Lower leg skin (tissue), 4 donors: ENCODE data around the gene KIAA2012. TPM values are rescaled to one million over a fixed set of nuclear protein-coding genes. Genes with fewer than 3 reads are reported as not detected.

Source experiments
- DNase-seq, 2 donors: peaks; one replicate each; pipeline ENCODE4 v3.0.0-alpha.2; 2019; ENCODE audit warnings: low spot score in 2 of 2
- H3K4me3 ChIP-seq: fragments of 200-600 bp; sonication (generic); 2 replicates; pipeline ENCODE4 v1.5.1; 2017; ENCODE audit warnings: mild to moderate bottlenecking, low read depth; ENCODE audit not compliant: poor library complexity, severe bottlenecking
- POLR2A ChIP-seq, 2 donors: fragments of 450-650 bp; IDR thresholded peaks; one replicate each; pipeline ENCODE4 v1.6.1; 2016 to 2017; ENCODE audit warnings: antibody characterized with exemption in 2 of 2, mild to moderate bottlenecking in 1 of 2, moderate library complexity in 1 of 2
- WGBS, 2 donors: methylation state at CpG; one replicate each; pipeline ENCODE4 v1.1.5; 2018; 5-methylcytosine and 5-hydroxymethylcytosine counted together
- intact Hi-C: fragments of 100-400 bp; cut with DNase I; formaldehyde crosslinking; loops from one replicate; pipeline ENCODE4 v1.15.0; 2023; ENCODE audit warnings: low total_unique reads
- total RNA-seq, 4 donors: library from RNA; depleted of rRNA; stranded (reverse); fragments of >200 nt; gene quantifications; one replicate each; pipeline ENCODE4 v1.1.0, GENCODE V29; 2016
- TF ChIP-seq, protein P1 (sequence below), 3 donors: fragments of 450-650 bp; IDR thresholded peaks; one replicate each; pipeline ENCODE4 v1.5.1; 2016; ENCODE audit warnings: antibody characterized with exemption in 3 of 3, mild to moderate bottlenecking in 3 of 3, moderate library complexity in 2 of 3

Gene KIAA2012
- total RNA-seq, 4 donors from 2014 or later, result not detected

DNA sequence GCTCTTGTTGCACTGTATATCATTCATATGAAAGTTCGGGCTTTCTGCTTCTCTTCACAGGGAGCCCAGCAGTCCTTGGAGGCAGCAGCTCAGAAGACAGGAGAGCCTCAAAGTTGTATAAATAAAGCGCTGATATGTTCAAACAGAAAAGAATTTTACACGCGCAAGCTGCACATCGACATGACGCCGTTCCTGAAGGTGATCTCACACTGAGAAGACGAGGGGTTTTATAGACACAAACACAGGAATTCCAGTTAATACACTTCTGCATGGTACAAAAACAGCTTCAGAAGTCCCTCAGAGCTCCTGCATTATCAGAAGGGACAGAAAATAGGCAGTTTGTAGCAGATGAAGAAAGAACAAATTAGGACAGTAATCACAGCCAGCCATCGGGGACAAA lies 81.6 kb downstream of the KIAA2012 start:
- intact Hi-C loops, result no loop called here
- no peak for DNase-seq
- TF ChIP-seq POLR2A (IDR thresholded peaks at IDR 0.05), result no peak
- TF ChIP-seq, protein P1, sequence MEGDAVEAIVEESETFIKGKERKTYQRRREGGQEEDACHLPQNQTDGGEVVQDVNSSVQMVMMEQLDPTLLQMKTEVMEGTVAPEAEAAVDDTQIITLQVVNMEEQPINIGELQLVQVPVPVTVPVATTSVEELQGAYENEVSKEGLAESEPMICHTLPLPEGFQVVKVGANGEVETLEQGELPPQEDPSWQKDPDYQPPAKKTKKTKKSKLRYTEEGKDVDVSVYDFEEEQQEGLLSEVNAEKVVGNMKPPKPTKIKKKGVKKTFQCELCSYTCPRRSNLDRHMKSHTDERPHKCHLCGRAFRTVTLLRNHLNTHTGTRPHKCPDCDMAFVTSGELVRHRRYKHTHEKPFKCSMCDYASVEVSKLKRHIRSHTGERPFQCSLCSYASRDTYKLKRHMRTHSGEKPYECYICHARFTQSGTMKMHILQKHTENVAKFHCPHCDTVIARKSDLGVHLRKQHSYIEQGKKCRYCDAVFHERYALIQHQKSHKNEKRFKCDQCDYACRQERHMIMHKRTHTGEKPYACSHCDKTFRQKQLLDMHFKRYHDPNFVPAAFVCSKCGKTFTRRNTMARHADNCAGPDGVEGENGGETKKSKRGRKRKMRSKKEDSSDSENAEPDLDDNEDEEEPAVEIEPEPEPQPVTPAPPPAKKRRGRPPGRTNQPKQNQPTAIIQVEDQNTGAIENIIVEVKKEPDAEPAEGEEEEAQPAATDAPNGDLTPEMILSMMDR (IDR thresholded peaks at IDR 0.05), result no peak
- WGBS, 2 donors, result 86 to 88% methylated on average over 9 of the region's 9 CpGs
- H3K4me3 ChIP-seq, result no peak overlapping the region

DNA sequence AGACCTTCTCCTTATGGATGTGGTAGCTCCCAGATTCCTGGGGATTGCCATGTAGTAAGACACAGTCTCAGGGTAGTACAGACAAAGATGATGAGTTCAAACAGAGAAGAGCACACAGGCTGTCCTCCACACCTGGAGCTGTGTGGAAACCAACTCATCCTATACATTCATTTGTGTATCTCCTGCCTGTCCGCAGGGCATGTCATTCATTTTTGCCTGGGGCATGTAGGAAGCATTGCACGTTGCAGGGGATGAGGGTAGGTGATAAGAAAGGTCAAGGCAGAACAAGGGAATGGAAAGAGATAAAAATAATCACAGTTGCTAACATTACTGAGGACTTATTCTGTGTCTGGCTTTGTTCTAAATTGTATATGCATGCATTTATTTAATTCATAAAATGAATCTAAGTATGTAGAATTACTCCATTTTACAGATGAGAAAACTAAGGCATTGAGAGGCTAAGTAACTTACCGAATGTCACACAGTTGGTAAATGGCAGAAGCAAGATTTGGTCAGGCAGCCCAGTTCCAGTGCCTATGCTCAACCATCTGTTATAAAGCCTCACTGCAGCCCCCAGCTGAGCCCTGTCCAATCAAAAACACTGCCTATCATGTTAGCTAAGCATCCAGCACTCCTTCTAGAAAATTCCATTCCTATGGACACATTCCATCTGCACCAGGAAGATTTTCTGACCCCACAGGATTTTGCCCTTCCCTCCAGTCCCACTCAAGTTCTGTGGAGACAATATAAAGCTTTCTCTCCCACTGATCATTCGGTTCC lies 84.3 kb downstream of the KIAA2012 start:
- TF ChIP-seq, protein P1 (IDR thresholded peaks at IDR 0.05), result no peak
- no peak for TF ChIP-seq POLR2A (IDR thresholded peaks at IDR 0.05)
- no peak for DNase-seq
- 76 to 82% methylated on average over 4 of the region's 4 CpGs for WGBS, 2 donors
- intact Hi-C loops, result no loop called here
- no peak overlapping the region for H3K4me3 ChIP-seq

DNA sequence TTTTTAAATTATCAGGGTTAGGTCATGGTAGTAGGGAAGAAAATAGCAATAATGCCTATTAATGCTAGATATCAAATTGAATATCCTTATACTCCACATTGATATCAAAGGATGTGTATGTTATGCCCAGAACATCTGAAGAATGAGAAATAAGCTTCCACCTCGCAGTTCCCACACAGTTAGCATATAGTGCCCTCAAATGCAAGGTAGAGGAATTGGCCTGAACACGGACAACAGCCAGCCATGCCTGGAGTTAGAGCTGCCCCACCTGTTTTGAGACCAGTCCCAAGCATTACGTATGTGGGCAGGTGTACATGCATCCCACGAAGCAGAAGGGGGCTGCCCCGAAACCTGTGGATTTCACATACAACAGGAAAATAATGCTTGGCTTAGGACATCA lies 85.7 kb downstream of the KIAA2012 start:
- TF ChIP-seq, protein P1 (IDR thresholded peaks at IDR 0.05), result no peak
- TF ChIP-seq POLR2A (IDR thresholded peaks at IDR 0.05), result no peak
- intact Hi-C loops, result no loop called here
- no peak for DNase-seq
- H3K4me3 ChIP-seq, result no peak overlapping the region
- WGBS, 2 donors, result 61 to 63% methylated on average over 5 of the region's 5 CpGs

DNA sequence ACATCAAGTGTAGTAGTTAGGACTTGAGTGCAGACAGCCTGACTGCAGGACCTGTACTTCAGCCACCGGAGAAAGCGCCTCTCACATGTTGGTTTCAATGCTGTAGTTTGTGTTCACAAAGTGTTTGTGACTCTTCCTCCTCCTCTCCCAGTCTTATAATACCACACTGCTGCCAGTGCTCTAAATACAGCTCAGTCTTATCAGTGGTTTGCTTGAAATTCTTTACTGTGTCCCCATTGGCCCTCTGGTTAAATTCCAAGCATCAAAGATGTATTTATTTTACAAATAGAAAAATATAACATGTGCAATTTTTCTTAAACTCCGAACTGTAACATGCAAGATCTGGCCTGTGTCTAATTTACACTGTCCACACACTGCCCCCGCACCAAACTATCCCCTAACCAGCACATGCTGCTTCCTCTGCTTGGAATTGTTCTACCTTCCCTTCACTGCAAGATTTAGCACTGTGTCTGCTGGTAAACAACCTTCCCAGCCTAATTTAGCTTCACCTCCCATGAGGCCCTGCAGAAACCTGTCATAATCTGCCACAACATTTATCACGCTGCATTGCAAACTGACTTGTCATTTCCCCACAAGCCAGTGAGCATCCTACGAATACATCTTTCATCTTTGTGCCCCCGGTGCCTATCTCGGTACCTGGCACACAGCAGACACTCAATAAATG lies 88.2 kb downstream of the KIAA2012 start:
- DNase-seq, result no peak
- H3K4me3 ChIP-seq, result no peak overlapping the region
- TF ChIP-seq POLR2A (IDR thresholded peaks at IDR 0.05), result no peak
- TF ChIP-seq, protein P1 (IDR thresholded peaks at IDR 0.05), result no peak
- 66 to 73% methylated on average over 8 of the region's 8 CpGs for WGBS, 2 donors
- intact Hi-C loops, result no loop called here

DNA sequence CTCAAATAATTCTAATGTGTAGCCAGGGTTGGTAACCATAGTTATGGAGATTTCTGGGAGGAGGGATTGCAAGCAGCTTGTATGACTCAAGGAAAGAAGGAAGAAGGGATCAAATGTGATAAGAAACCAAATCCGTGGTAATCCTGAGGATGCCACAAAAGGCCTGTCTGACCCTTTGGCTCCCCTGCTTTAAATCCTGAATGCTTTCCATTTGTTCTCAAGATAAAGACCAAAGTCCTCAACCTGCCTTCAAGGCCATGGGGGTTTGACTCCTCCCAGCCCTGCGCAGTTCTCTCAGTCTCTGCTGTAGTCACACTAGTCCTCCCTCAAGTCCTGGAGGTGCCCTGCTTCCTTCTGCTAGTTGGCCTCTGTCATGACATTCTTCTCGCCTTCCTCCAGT lies 91.4 kb downstream of the KIAA2012 start:
- intact Hi-C loops, result no loop called here
- TF ChIP-seq POLR2A (IDR thresholded peaks at IDR 0.05), result no peak
- TF ChIP-seq, protein P1 (IDR thresholded peaks at IDR 0.05), result no peak
- H3K4me3 ChIP-seq, result no peak overlapping the region
- WGBS, 2 donors, result 84 to 87% methylated on average over 3 of the region's 3 CpGs
- no peak for DNase-seq
